Osteoblast (primary cell): ENCODE results near the gene ATP8A1. TPM values are rescaled to one million over a fixed set of nuclear protein-coding genes. Genes with fewer than 3 reads are reported as not detected.

Experiments used
- DNase-seq: peaks from one replicate; pipeline ENCODE4 v3.0.0; 2011; ENCODE audit warnings: low spot score, mixed read lengths; ENCODE audit not compliant: insufficient read length; ENCODE audit errors: missing footprints
- H2AFZ ChIP-seq: 2 replicates; pipeline ENCODE4 v1.6.0; 2011; ENCODE audit warnings: mild to moderate bottlenecking, low read length
- H3K27ac ChIP-seq: 2 replicates; pipeline ENCODE4 v1.5.1; 2011; ENCODE audit warnings: mild to moderate bottlenecking, low read depth, low read length, moderate library complexity
- H3K27me3 ChIP-seq: 2 replicates; pipeline ENCODE4 v1.6.0; 2012; ENCODE audit warnings: mild to moderate bottlenecking, control low read depth, inconsistent platforms, low read length, moderate library complexity; ENCODE audit not compliant: insufficient read depth
- H3K36me3 ChIP-seq: 2 replicates; pipeline ENCODE4 v1.5.1; 2011; ENCODE audit warnings: mild to moderate bottlenecking, low read length, control low read depth, moderate library complexity; ENCODE audit not compliant: insufficient read depth
- H3K4me1 ChIP-seq: 2 replicates; pipeline ENCODE4 v1.5.1; 2011; ENCODE audit warnings: mild to moderate bottlenecking, low read length, control low read depth, moderate library complexity; ENCODE audit not compliant: insufficient read depth
- H3K4me2 ChIP-seq: 2 replicates; pipeline ENCODE4 v1.6.0; 2011; ENCODE audit warnings: mild to moderate bottlenecking, low read length; ENCODE audit not compliant: insufficient read depth
- H3K4me3 ChIP-seq: fragments of 200-600 bp; sonication (generic); 3 replicates; pipeline ENCODE4 v1.5.1; 2012; ENCODE audit warnings: mild to moderate bottlenecking, low read length, inconsistent platforms; ENCODE audit not compliant: insufficient read depth
- H3K79me2 ChIP-seq: 2 replicates; pipeline ENCODE4 v1.6.0; 2012; ENCODE audit warnings: mild to moderate bottlenecking, low read length, control low read depth, inconsistent platforms; ENCODE audit not compliant: insufficient read depth
- H3K9me3 ChIP-seq: 2 replicates; pipeline ENCODE4 v1.5.1; 2011; ENCODE audit warnings: low read depth, low read length, control low read depth
- H4K20me1 ChIP-seq: 2 replicates; pipeline ENCODE4 v1.6.0; 2012; ENCODE audit warnings: mild to moderate bottlenecking, low read length, control low read depth; ENCODE audit not compliant: insufficient read depth
- CTCF ChIP-seq: IDR thresholded peaks from 2 replicates; pipeline ENCODE4 v1.5.1; 2011; ENCODE audit warnings: mild to moderate bottlenecking, low read depth, low read length, moderate library complexity; ENCODE audit errors: extremely low read depth
- total RNA-seq: library from RNA; depleted of rRNA; stranded (reverse); fragments of >200 nt; gene quantifications from 2 replicates; pipeline ENCODE4 v1.2.3, GENCODE V29; 2012

The ATP8A1 gene
- total RNA-seq, 1 donor = 2.5 TPM

DNA sequence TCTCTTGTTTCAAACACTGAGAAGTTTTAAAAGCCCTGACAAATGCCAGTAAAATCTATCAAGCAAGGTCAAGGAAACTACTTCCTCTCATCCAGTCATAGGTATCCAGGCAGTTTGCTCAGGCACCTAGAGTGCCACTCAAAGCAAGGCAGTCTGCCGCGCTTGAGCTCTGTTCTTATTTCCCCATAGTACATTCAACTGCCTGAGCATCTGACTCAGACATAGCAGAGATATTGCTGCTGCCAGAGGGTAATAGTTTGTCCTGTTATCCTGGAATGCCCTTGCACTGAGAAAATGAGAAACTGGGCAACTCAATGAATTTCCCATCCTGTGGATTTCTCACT lies 16.1 kb upstream of the ATP8A1 start:
- DNase-seq = no peak
- Histone ChIP-seq H3K27me3 (no peaks in the 10 kb centered on the region), H3K27ac (no peak overlapping the region), H3K4me2 (no peak overlapping the region), H3K79me2 (no peaks in the 10 kb centered on the region), H4K20me1 (no peaks in the 10 kb centered on the region), H3K4me1 (no peaks in the 10 kb centered on the region), H3K36me3 (no peaks in the 10 kb centered on the region), H3K4me3 (no peak overlapping the region), H3K9me3 (no peaks in the 10 kb centered on the region), H2AFZ (no peak overlapping the region)
- TF ChIP-seq CTCF = no peak

GRCh38 chr4:42672359-42673081 lies 15.6 kb upstream of the ATP8A1 start:
- no peak overlapping the region for H3K4me2 ChIP-seq
- no peaks in the 10 kb centered on the region for H3K4me1 ChIP-seq
- no peak overlapping the region for H3K4me3 ChIP-seq
- H3K27me3 ChIP-seq = no peaks in the 10 kb centered on the region
- DNase-seq = no peak
- no peaks in the 10 kb centered on the region for H4K20me1 ChIP-seq
- no peak overlapping the region for H2AFZ ChIP-seq
- H3K27ac ChIP-seq = no peak overlapping the region
- H3K36me3 ChIP-seq = no peaks in the 10 kb centered on the region
- TF ChIP-seq CTCF = no peak
- H3K9me3 ChIP-seq = no peaks in the 10 kb centered on the region
- no peaks in the 10 kb centered on the region for H3K79me2 ChIP-seq

- DNase-seq = no peak
- TF ChIP-seq CTCF = no peak
- Histone ChIP-seq H3K4me1 (no peaks in the 10 kb centered on the region), H3K27me3 (no peaks in the 10 kb centered on the region), H3K27ac (no peak overlapping the region), H3K79me2 (no peaks in the 10 kb centered on the region), H3K36me3 (no peaks in the 10 kb centered on the region), H4K20me1 (no peaks in the 10 kb centered on the region), H3K9me3 (no peaks in the 10 kb centered on the region), H3K4me2 (no peak overlapping the region), H3K4me3 (no peak overlapping the region), H2AFZ (no peak overlapping the region)
Observed at GRCh38 chr4:42671431-42672194, 14.7 kb upstream of the ATP8A1 start.

- H3K4me3 ChIP-seq = no peak overlapping the region
- H3K4me1 ChIP-seq = peaks cover 22% of the 10 kb centered on the region
- H3K27me3 ChIP-seq = no peaks in the 10 kb centered on the region
- H2AFZ ChIP-seq = no peak overlapping the region
- H3K79me2 ChIP-seq = no peaks in the 10 kb centered on the region
- DNase-seq = no peak
- no peak for TF ChIP-seq CTCF
- no peaks in the 10 kb centered on the region for H4K20me1 ChIP-seq
- no peaks in the 10 kb centered on the region for H3K9me3 ChIP-seq
- no peak overlapping the region for H3K27ac ChIP-seq
- no peaks in the 10 kb centered on the region for H3K36me3 ChIP-seq
- no peak overlapping the region for H3K4me2 ChIP-seq
Observed at GRCh38 chr4:42658261-42658660, 1.4 kb upstream of the ATP8A1 start.
